ENCODE results near the gene SYNC. TPM values are rescaled to one million over a fixed set of nuclear protein-coding genes. Genes with fewer than 3 reads are reported as not detected.

The SYNC gene
- total RNA-seq, 1 experiment from 2014 or later, result 1.9 TPM

GRCh38 chr1:32748926-32749325 lies 46.4 kb upstream of the SYNC start:
- CTCF ChIA-PET, result interaction anchor here (0.9 to 3.8 kb wide), 3 partner anchors 14 to 37 kb away, joined by 3 to 28 read pairs (median 5); no protein-coding TSS in a partner anchor
- intact Hi-C loops (cut with micrococcal nuclease), result no loop called here

GRCh38 chr1:32748348-32748747 lies 45.8 kb upstream of the SYNC start:
- TF ChIP-seq, protein P1, sequence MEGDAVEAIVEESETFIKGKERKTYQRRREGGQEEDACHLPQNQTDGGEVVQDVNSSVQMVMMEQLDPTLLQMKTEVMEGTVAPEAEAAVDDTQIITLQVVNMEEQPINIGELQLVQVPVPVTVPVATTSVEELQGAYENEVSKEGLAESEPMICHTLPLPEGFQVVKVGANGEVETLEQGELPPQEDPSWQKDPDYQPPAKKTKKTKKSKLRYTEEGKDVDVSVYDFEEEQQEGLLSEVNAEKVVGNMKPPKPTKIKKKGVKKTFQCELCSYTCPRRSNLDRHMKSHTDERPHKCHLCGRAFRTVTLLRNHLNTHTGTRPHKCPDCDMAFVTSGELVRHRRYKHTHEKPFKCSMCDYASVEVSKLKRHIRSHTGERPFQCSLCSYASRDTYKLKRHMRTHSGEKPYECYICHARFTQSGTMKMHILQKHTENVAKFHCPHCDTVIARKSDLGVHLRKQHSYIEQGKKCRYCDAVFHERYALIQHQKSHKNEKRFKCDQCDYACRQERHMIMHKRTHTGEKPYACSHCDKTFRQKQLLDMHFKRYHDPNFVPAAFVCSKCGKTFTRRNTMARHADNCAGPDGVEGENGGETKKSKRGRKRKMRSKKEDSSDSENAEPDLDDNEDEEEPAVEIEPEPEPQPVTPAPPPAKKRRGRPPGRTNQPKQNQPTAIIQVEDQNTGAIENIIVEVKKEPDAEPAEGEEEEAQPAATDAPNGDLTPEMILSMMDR (IDR thresholded peaks at IDR 0.05; ENCODE audit: unreplicated experiment), result no peak
- H3K27ac Mint-ChIP-seq (ENCODE audit: low read depth, unreplicated experiment), result no peak overlapping the region
- DNase-seq (ENCODE audit: unreplicated experiment), result no peak
- intact Hi-C loops (cut with micrococcal nuclease), result no loop called here
- CTCF ChIA-PET, result interaction anchor here (1.1 kb wide), 1 partner anchor 14 kb away, joined by 3 read pairs; no protein-coding TSS in a partner anchor
- POLR2A ChIA-PET, result no interaction called here
- no TSS peak for BruUV-seq (replicated peaks)
- no peaks in the 10 kb centered on the region for H3K27me3 Mint-ChIP-seq (ENCODE audit: insufficient read depth, unreplicated experiment)
- H3K36me3 Mint-ChIP-seq (ENCODE audit: insufficient read depth, unreplicated experiment), result peaks cover 9% of the 10 kb centered on the region
- no peaks in the 10 kb centered on the region for H3K9me3 Mint-ChIP-seq (ENCODE audit: unreplicated experiment)
- no peak overlapping the region for H3K4me3 Mint-ChIP-seq (ENCODE audit: unreplicated experiment)
- H3K4me1 Mint-ChIP-seq (ENCODE audit: insufficient read depth, unreplicated experiment), result peaks cover 26% of the 10 kb centered on the region

More at GRCh38 chr1:32748926-32749325, 46.4 kb upstream of the SYNC start:
- POLR2A ChIA-PET, result no interaction called here
- Mint-ChIP-seq H3K27me3 (ENCODE audit: insufficient read depth, unreplicated experiment) (no peaks in the 10 kb centered on the region), H3K4me1 (ENCODE audit: insufficient read depth, unreplicated experiment) (peaks cover 20% of the 10 kb centered on the region), H3K36me3 (ENCODE audit: insufficient read depth, unreplicated experiment) (peaks cover 9% of the 10 kb centered on the region), H3K27ac (ENCODE audit: low read depth, unreplicated experiment) (no peak overlapping the region), H3K9me3 (ENCODE audit: unreplicated experiment) (no peaks in the 10 kb centered on the region), H3K4me3 (ENCODE audit: unreplicated experiment) (no peak overlapping the region)
- TF ChIP-seq, protein P1 (IDR thresholded peaks at IDR 0.05; ENCODE audit: unreplicated experiment), result no peak
- no TSS peak for BruUV-seq (replicated peaks)
- DNase-seq (ENCODE audit: unreplicated experiment), result no peak

DNA sequence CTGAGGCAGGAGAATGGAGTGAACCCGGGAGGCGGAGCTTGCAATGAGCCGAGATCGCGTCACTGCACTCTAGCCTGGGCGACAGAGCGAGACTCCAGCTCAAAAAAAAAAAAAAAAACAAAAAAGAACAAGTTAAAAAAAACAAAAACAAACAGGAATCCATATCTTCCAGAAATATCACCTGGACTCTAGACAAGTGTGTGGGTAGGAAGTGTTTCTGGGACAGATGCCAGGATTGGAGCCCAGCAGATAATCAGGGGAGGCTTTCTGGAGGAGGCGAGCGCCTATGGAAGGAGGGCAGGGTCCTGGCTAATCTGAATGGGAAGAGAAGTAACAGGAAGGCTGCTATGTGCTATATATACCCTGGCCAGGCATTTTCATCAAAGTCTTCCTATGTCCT lies 43.6 kb upstream of the SYNC start:
- Mint-ChIP-seq H3K9me3 (ENCODE audit: unreplicated experiment) (no peaks in the 10 kb centered on the region), H3K27ac (ENCODE audit: low read depth, unreplicated experiment) (no peak overlapping the region), H3K4me3 (ENCODE audit: unreplicated experiment) (no peak overlapping the region), H3K4me1 (ENCODE audit: insufficient read depth, unreplicated experiment) (peaks cover 29% of the 10 kb centered on the region), H3K27me3 (ENCODE audit: insufficient read depth, unreplicated experiment) (no peaks in the 10 kb centered on the region), H3K36me3 (ENCODE audit: insufficient read depth, unreplicated experiment) (peaks cover 9% of the 10 kb centered on the region)
- TF ChIP-seq, protein P1 (IDR thresholded peaks at IDR 0.05; ENCODE audit: unreplicated experiment), result no peak
- intact Hi-C loops (cut with micrococcal nuclease), result no loop called here
- no TSS peak for BruUV-seq (replicated peaks)
- no peak for DNase-seq (ENCODE audit: unreplicated experiment)
- ChIA-PET CTCF (interaction anchor here (1.4 to 2.1 kb wide), 2 partner anchors 34 kb away, joined by 4 to 11 read pairs; no protein-coding TSS in a partner anchor), POLR2A (interaction anchor here (0.8 to 1.0 kb wide), 2 partner anchors 21 to 34 kb away, joined by 5 to 7 read pairs; no protein-coding TSS in a partner anchor)

DNA sequence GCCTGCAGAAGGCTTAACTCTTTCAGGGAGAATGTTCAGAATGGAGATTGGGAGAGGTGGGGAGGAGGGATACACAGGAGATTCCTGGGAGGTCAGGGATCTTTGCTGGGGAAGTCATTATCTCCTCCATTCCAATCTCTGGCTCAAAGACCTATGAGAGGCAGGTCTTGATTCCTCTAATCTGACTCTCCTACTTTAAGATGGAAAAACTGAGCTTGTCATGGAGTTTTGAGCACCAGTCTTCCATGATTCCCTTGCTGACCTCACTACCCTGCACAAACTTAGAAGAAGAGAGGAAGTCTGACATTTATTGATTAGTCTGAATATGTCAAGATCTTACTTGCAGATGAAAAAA lies 41.5 kb upstream of the SYNC start:
- Mint-ChIP-seq H3K9me3 (ENCODE audit: unreplicated experiment) (no peaks in the 10 kb centered on the region), H3K4me1 (ENCODE audit: insufficient read depth, unreplicated experiment) (peaks cover 27% of the 10 kb centered on the region), H3K4me3 (ENCODE audit: unreplicated experiment) (no peak overlapping the region), H3K27me3 (ENCODE audit: insufficient read depth, unreplicated experiment) (no peaks in the 10 kb centered on the region), H3K27ac (ENCODE audit: low read depth, unreplicated experiment) (peak overlapping the region; percentile 31), H3K36me3 (ENCODE audit: insufficient read depth, unreplicated experiment) (peaks cover 9% of the 10 kb centered on the region)
- TF ChIP-seq, protein P1 (IDR thresholded peaks at IDR 0.05; ENCODE audit: unreplicated experiment), result no peak
- CTCF ChIA-PET, result interaction anchor here (0.5 to 2.1 kb wide), 4 partner anchors 28 to 133 kb away, joined by 3 to 11 read pairs (median 5); no protein-coding TSS in a partner anchor
- intact Hi-C loops (cut with micrococcal nuclease), result no loop called here
- POLR2A ChIA-PET, result interaction anchor here (0.8 to 4.3 kb wide), 4 partner anchors 10 to 25 kb away, joined by 4 to 53 read pairs (median 7); no protein-coding TSS in a partner anchor
- no peak for DNase-seq (ENCODE audit: unreplicated experiment)
- no TSS peak for BruUV-seq (replicated peaks)

All from MCF 10A (cell line).